ENCODE data around the gene ACLY. TPM values are rescaled to one million over a fixed set of nuclear protein-coding genes. Genes with fewer than 3 reads are reported as not detected.

The ACLY gene
- total RNA-seq, 1 experiment from 2014 or later, result 279 TPM

DNA sequence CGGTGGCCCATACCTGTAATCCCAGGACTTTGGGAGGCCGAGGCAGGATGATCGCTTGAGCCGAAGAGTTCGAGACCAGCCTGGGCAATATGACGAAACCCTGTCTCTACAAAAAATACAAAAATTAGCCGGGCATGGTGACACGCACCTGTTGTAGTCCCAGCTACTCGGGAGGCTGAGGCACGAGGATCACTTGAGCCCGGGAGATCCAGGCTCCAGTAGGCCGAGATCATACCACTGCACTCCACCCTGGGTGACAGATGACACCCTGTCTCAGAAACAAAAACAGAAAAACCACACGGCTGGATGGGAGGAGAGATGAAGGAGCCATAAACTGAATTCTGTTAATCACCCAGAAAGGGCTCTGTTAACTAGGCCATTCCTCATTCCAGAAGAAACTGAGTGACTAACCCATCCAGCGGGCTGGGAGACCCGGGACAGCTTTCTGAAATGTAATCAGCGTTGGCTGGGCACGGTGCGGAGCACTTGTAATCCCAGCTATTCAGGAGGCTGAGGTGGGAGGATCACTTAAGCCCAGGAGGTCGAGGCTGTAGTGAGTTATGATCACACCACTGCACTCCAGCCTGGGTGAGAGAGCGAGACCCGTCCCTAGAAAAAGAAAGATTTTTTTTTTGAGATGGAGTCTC is 82.1 kb downstream of the ACLY start:
- Histone ChIP-seq H3K9me3 (ENCODE audit: control insufficient read depth, low read depth, low read length) (no peaks in the 10 kb centered on the region), H2BK120ac (ENCODE audit: low read depth, low read length, poor library complexity, severe bottlenecking) (no peak overlapping the region), H4K5ac (ENCODE audit: insufficient read length, low read depth, low read length) (no peak overlapping the region), H3K27ac (ENCODE audit: insufficient read length, low read depth, low read length) (no peak overlapping the region), H3K27me3 (ENCODE audit: insufficient read depth, low read length) (no peaks in the 10 kb centered on the region), H3K23me2 (ENCODE audit: insufficient read length, low read depth, low read length, poor library complexity, severe bottlenecking) (peaks cover 5% of the 10 kb centered on the region), H2BK15ac (ENCODE audit: low read depth, low read length) (no peak overlapping the region), H3K79me1 (ENCODE audit: insufficient read depth, low read depth, low read length, poor library complexity, severe bottlenecking) (no peaks in the 10 kb centered on the region), H2BK20ac (ENCODE audit: low read depth, low read length, poor library complexity, severe bottlenecking) (no peak overlapping the region), H4K8ac (replicated peaks; ENCODE audit: insufficient read length, low read depth, low read length) (no peak overlapping the region), H3K79me2 (ENCODE audit: insufficient read depth, low read length) (no peaks in the 10 kb centered on the region), H2AK5ac (ENCODE audit: insufficient read length, low read length) (no peak overlapping the region), H4K91ac (ENCODE audit: insufficient read length, low read depth, low read length) (no peak overlapping the region), H3K14ac (ENCODE audit: insufficient read depth, low read length) (no peak overlapping the region), H3K9ac (ENCODE audit: extremely low read depth, insufficient read length, low read length) (no peak overlapping the region), H2BK5ac (ENCODE audit: insufficient read length, low read length) (no peak overlapping the region), H3T11ph (ENCODE audit: low read length) (no peak overlapping the region), H4K20me1 (ENCODE audit: control insufficient read depth, insufficient read depth, insufficient read length) (peaks cover 2% of the 10 kb centered on the region), H3K18ac (ENCODE audit: insufficient read length, low read depth, low read length) (no peak overlapping the region), H3K4ac (ENCODE audit: low read depth, low read length) (no peak overlapping the region), H2BK12ac (ENCODE audit: insufficient read length, low read depth, low read length) (no peak overlapping the region), H3K4me1 (ENCODE audit: insufficient read depth, low read length) (no peaks in the 10 kb centered on the region), H3K23ac (ENCODE audit: insufficient read length, low read depth, low read length) (no peak overlapping the region), H3K56ac (ENCODE audit: insufficient read length, low read depth, low read length) (no peak overlapping the region), H2AFZ (ENCODE audit: low read length) (no peak overlapping the region), H3K4me2 (ENCODE audit: insufficient read depth, insufficient read length, low read length) (peak overlapping the region; percentile 65)
- TF ChIP-seq, protein P1, sequence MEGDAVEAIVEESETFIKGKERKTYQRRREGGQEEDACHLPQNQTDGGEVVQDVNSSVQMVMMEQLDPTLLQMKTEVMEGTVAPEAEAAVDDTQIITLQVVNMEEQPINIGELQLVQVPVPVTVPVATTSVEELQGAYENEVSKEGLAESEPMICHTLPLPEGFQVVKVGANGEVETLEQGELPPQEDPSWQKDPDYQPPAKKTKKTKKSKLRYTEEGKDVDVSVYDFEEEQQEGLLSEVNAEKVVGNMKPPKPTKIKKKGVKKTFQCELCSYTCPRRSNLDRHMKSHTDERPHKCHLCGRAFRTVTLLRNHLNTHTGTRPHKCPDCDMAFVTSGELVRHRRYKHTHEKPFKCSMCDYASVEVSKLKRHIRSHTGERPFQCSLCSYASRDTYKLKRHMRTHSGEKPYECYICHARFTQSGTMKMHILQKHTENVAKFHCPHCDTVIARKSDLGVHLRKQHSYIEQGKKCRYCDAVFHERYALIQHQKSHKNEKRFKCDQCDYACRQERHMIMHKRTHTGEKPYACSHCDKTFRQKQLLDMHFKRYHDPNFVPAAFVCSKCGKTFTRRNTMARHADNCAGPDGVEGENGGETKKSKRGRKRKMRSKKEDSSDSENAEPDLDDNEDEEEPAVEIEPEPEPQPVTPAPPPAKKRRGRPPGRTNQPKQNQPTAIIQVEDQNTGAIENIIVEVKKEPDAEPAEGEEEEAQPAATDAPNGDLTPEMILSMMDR (conservative IDR thresholded peaks at IDR 0.05), result no peak
- peaks cover 8 to 22% (median 18%) of the 10 kb centered on the region in 3 experiments; a peak in 6 of 7 replicates for H3K36me3 Mint-ChIP-seq (ENCODE audit: insufficient read depth in 1 of 3, low read depth in 3 of 3)
- peak overlapping the region; percentile 83 to 88 for H3K4me3 Mint-ChIP-seq
- no peak overlapping the region; a peak in 1 of 7 replicates for H3K27ac Mint-ChIP-seq
- no peak for DNase-seq
- peaks cover 16% of the 10 kb centered on the region for H3K27me3 Mint-ChIP-seq (ENCODE audit: low read depth)
- peaks cover 10 to 12% of the 10 kb centered on the region in 2 experiments for H3K4me1 Mint-ChIP-seq
- H3K9me3 Mint-ChIP-seq, result no peaks in the 10 kb centered on the region
- WGBS (ENCODE audit: extremely low coverage, insufficient read length, low lambda C conversion rate), result no CpG with 5 or more reads among the region's 21 CpGs

Data from H9 (cell line).